K562 (cell line): ENCODE data around the gene SVIP. TPM values are rescaled to one million over a fixed set of nuclear protein-coding genes. Genes with fewer than 3 reads are reported as not detected.

Source experiments
- ATAC-seq: fragments of 200-7000 bp; cut with Tn5 transposase; 3 replicates; pipeline ENCODE4 v1.9.1; 2020; ENCODE audit warnings: moderate library complexity
- BruUV-seq: library from RNA; stranded (reverse); fragments of 400-500 nt; replicated peaks from 2 replicates; lab custom pipeline; 2021; lab: Mats Ljungman, UMichigan
- CTCF ChIA-PET: fragments of 300-600 bp; formaldehyde crosslinking; extraction: SDS; loops from one replicate; lab custom pipeline; 2021; ENCODE audit warnings: low intra/inter-chr PET ratio; lab: Yijun Ruan, JAX
- POLR2A ChIA-PET: fragments of 300-600, 350-650 bp; sonication (Branson Sonifier 250); formaldehyde crosslinking; extraction: SDS; loops from one replicate; lab custom pipeline; 2021; ENCODE audit warnings: antibody characterized with exemption, inconsistent platforms; lab: Yijun Ruan, JAX
- DNase-seq, 4 experiments: peaks; one replicate each; pipeline versions ENCODE4 v3.0.0 to v3.0.0-alpha.2; 2011 to 2018; ENCODE audit warnings: low spot score in 3 of 4, mixed read lengths in 3 of 4; ENCODE audit errors: extremely low read depth in 1 of 4
- FAIRE-seq: peaks from 2 replicates; lab custom pipeline; 2011; peaks lifted over from hg19 to GRCh38; lab: Jason Lieb, UNC
- H2AFZ ChIP-seq: 2 replicates; pipeline ENCODE4 v1.6.0; 2011; ENCODE audit warnings: low read depth, low read length, control low read depth, inconsistent platforms
- H3K27ac ChIP-seq: fragments of 200-600 bp; 3 replicates; pipeline ENCODE4 v1.8.0; 2011; ENCODE audit warnings: low read depth, mild to moderate bottlenecking, control low read depth, inconsistent platforms, low read length, moderate library complexity, mixed read lengths; ENCODE audit errors: extremely low read depth
- H3K27me3 ChIP-seq, 2 experiments: fragments of 300-600 bp in 1 of 2; 2 replicates in 1 of 2; 3 replicates in 1 of 2; pipeline versions ENCODE4 v1.6.0 to v1.8.0; 2011; ENCODE audit warnings: inconsistent platforms in 2 of 2, low read length in 2 of 2, mild to moderate bottlenecking in 1 of 2, mixed read lengths in 1 of 2, moderate library complexity in 1 of 2; ENCODE audit not compliant: control insufficient read depth in 2 of 2, insufficient read depth in 2 of 2
- H3K36me3 ChIP-seq: fragments of 300-600 bp; 3 replicates; pipeline ENCODE4 v1.8.0; 2011; ENCODE audit warnings: mild to moderate bottlenecking, low read length, inconsistent platforms; ENCODE audit not compliant: control insufficient read depth, insufficient read depth
- H3K4me1 ChIP-seq, 2 experiments: fragments of 200-600 bp in 1 of 2; replicated peaks in 1 of 2; 2 replicates in 1 of 2; 3 replicates in 1 of 2; pipeline versions ENCODE4 v1.5.1 to v1.8.0; 2011; ENCODE audit warnings: inconsistent platforms in 2 of 2, low read length in 2 of 2, mild to moderate bottlenecking in 1 of 2, mixed read lengths in 1 of 2, moderate library complexity in 1 of 2; ENCODE audit not compliant: control insufficient read depth in 2 of 2, insufficient read depth in 2 of 2
- H3K4me2 ChIP-seq: 2 replicates; pipeline ENCODE4 v1.6.1; 2011; ENCODE audit warnings: low read length, control low read depth, inconsistent platforms, mixed read lengths; ENCODE audit not compliant: insufficient read depth
- H3K4me3 ChIP-seq: fragments of 200-600 bp; sonication (generic), shearing (Covaris generic); 2 replicates; pipeline ENCODE4 v1.5.1; 2016; ENCODE audit warnings: control low read depth, inconsistent platforms
- H3K79me2 ChIP-seq: fragments of 200-600 bp; 3 replicates; pipeline ENCODE4 v1.8.0; 2011; ENCODE audit warnings: low read length, inconsistent platforms; ENCODE audit not compliant: control insufficient read depth, insufficient read depth
- H3K9ac ChIP-seq, 2 experiments: 2 replicates each; pipeline versions ENCODE4 v1.6.0 to v1.6.1; 2011; ENCODE audit warnings: low read depth in 2 of 2, low read length in 2 of 2, control low read depth in 1 of 2, inconsistent platforms in 1 of 2, mild to moderate bottlenecking in 1 of 2, mixed read lengths in 1 of 2; ENCODE audit not compliant: insufficient read depth in 1 of 2
- H3K9me1 ChIP-seq: one replicate; pipeline ENCODE4 v1.6.0; 2011; ENCODE audit warnings: inconsistent platforms, mild to moderate bottlenecking, low read length, moderate library complexity; ENCODE audit not compliant: control insufficient read depth, insufficient read depth
- H3K9me3 ChIP-seq: replicated peaks from 2 replicates; pipeline ENCODE4 v1.5.1; 2011; ENCODE audit warnings: low read depth, low read length, inconsistent platforms; ENCODE audit not compliant: control insufficient read depth, insufficient read depth
- H4K20me1 ChIP-seq: replicated peaks from 2 replicates; pipeline ENCODE4 v1.6.1; 2011; ENCODE audit warnings: low read length, inconsistent platforms, mixed read lengths; ENCODE audit not compliant: control insufficient read depth, insufficient read depth
- BHLHE40 ChIP-seq: IDR thresholded peaks from 2 replicates; pipeline ENCODE4 v1.6.1; 2011; ENCODE audit warnings: low read length, improper control_type of control experiment
- C11orf30 ChIP-seq: fragments of 450-650 bp; IDR thresholded peaks from 2 replicates; pipeline ENCODE4 v1.6.1; 2016; ENCODE audit warnings: low read depth, mild to moderate bottlenecking
- CBFA2T3 ChIP-seq: fragments of 450-650 bp; IDR thresholded peaks from 2 replicates; pipeline ENCODE4 v1.6.1; 2017
- CHAMP1 ChIP-seq: fragments of 450-650 bp; IDR thresholded peaks from 2 replicates; pipeline ENCODE4 v1.6.1; 2016; ENCODE audit warnings: mild to moderate bottlenecking
- FOS ChIP-seq: IDR thresholded peaks from 3 replicates; pipeline ENCODE4 v1.6.1; 2011; ENCODE audit not compliant: insufficient read length; ENCODE audit errors: extremely low read depth
- GTF2A2 ChIP-seq: IDR thresholded peaks from 2 replicates; pipeline ENCODE4 v1.6.1; 2016; ENCODE audit warnings: mild to moderate bottlenecking, missing genetic modification characterization, missing compliant biosample characterization
- HNRNPK ChIP-seq: fragments of 200-400 bp; formaldehyde crosslinking; IDR thresholded peaks from one replicate; pipeline ENCODE4 v1.6.1; 2018; ENCODE audit warnings: mild to moderate bottlenecking, low read depth, low read length; ENCODE audit not compliant: poor library complexity, severe bottlenecking
- KAT2B ChIP-seq: IDR thresholded peaks from one replicate; pipeline ENCODE4 v1.6.1; 2012; ENCODE audit warnings: low read depth, mild to moderate bottlenecking, control low read depth, inconsistent platforms, low read length, moderate library complexity
- MAFK ChIP-seq: IDR thresholded peaks from 2 replicates; pipeline ENCODE4 v1.6.1; 2011; ENCODE audit warnings: low read length, improper control_type of control experiment
- MCM3 ChIP-seq: fragments of 450-650 bp; IDR thresholded peaks from 2 replicates; pipeline ENCODE4 v1.6.1; 2016
- MEIS2 ChIP-seq: fragments of 450-650 bp; IDR thresholded peaks from 2 replicates; pipeline ENCODE4 v1.6.1; 2014; ENCODE audit warnings: mild to moderate bottlenecking; ENCODE audit not compliant: partially characterized antibody
- MYC ChIP-seq, 2 experiments: fragments of 250-450 bp in 1 of 2; sonication (Bioruptor Pico) in 1 of 2; IDR thresholded peaks; 2 replicates each; pipeline versions ENCODE4 v1.5.1 to v1.6.1; 2012 to 2021; ENCODE audit warnings: low read depth in 2 of 2, borderline replicate concordance in 1 of 2, improper control_type of control experiment in 1 of 2, low read length in 1 of 2, mild to moderate bottlenecking in 1 of 2, moderate library complexity in 1 of 2
- NCOA1 ChIP-seq: fragments of 450-650 bp; IDR thresholded peaks from 2 replicates; pipeline ENCODE4 v1.6.1; 2016; ENCODE audit warnings: low read depth
- NFIC ChIP-seq: fragments of 450-650 bp; IDR thresholded peaks from 2 replicates; pipeline ENCODE4 v1.6.1; 2017; ENCODE audit warnings: mild to moderate bottlenecking, inconsistent platforms
- SMAD1 ChIP-seq: fragments of 150-350 bp; IDR thresholded peaks from 2 replicates; pipeline ENCODE4 v1.6.1; 2014; ENCODE audit warnings: low read length, low read depth; ENCODE audit not compliant: partially characterized antibody
- SMAD3 ChIP-seq: fragments of 450-650 bp; formaldehyde crosslinking; conservative IDR thresholded peaks from 2 replicates; pipeline ENCODE4 v1.4.0; 2020; ENCODE audit warnings: mild to moderate bottlenecking
- TCF3 ChIP-seq: sonication (generic); formaldehyde crosslinking; IDR thresholded peaks from 2 replicates; pipeline ENCODE4 v1.4.0; 2020; ENCODE audit warnings: mild to moderate bottlenecking, missing genetic modification reagents
- TOE1 ChIP-seq, 2 experiments: fragments of 450-650 bp in 1 of 2; sonication (generic) in 1 of 2; formaldehyde crosslinking in 1 of 2; IDR thresholded peaks; 2 replicates each; pipeline versions ENCODE4 v1.7.1 to v1.8.0; 2016 to 2022; ENCODE audit warnings: borderline replicate concordance in 2 of 2, mild to moderate bottlenecking in 2 of 2, antibody characterized with exemption in 1 of 2, inconsistent platforms in 1 of 2, low read depth in 1 of 2, missing genetic modification reagents in 1 of 2, moderate library complexity in 1 of 2
- ZFX ChIP-seq: sonication (generic); formaldehyde crosslinking; IDR thresholded peaks from 2 replicates; pipeline ENCODE4 v1.8.0; 2022; ENCODE audit warnings: mild to moderate bottlenecking, missing genetic modification reagents, moderate library complexity
- ZNF780A ChIP-seq: fragments of 250-450 bp; sonication (Bioruptor Pico); IDR thresholded peaks from 2 replicates; pipeline ENCODE4 v1.5.0; 2021; ENCODE audit warnings: mild to moderate bottlenecking
- WGBS: fragments of 100-300 bp; shearing (Covaris generic); methylation state at CpG from one replicate; pipeline ENCODE4 v1.1.6; 2016; ENCODE audit warnings: low coverage, mixed read lengths; ENCODE audit not compliant: insufficient coverage; ENCODE audit errors: missing lambda C conversion rate; 5-methylcytosine and 5-hydroxymethylcytosine counted together
- in situ Hi-C: fragments of 300-500 bp; cut with MboI; formaldehyde crosslinking; loops from 4 replicates; pipeline ENCODE4 v1.15.0; 2018; ENCODE audit warnings: inconsistent platforms, mixed read lengths
- intact Hi-C: fragments of 100-400 bp; cut with micrococcal nuclease; formaldehyde crosslinking; loops from 2 replicates; pipeline ENCODE4 v1.14.2; 2022
- polyA plus RNA-seq, 8 experiments: library from polyadenylated mRNA; depleted of rRNA in 4 of 8; stranded (reverse) in 5 of 8; unstranded in 3 of 8; fragments of >200 nt; fragmentation: Nextera tagmentation in 2 of 8; fragmentation: Illumina TruSeq in 1 of 8; extraction: Ambion mirVana in 2 of 8; extraction: Trizol in 1 of 8; gene quantifications; 2 replicates each; pipeline versions ENCODE4 v1.2.1 to v1.2.3, GENCODE V29; 2011 to 2014; ENCODE audit warnings: inconsistent platforms in 1 of 8, missing spikeins in 1 of 8
- total RNA-seq, 7 experiments: library from RNA; depleted of rRNA in 6 of 7; stranded (reverse); fragments of >200 nt in 6 of 7; fragmentation: Illumina TruSeq in 2 of 7; extraction: Trizol in 2 of 7; gene quantifications; 2 replicates each; pipeline versions ENCODE4 v1.2.1 to v1.2.3, GENCODE V29; 2011 to 2021; ENCODE audit warnings: low replicate concordance in 1 of 7
- TF ChIP-seq, protein P1 (sequence below): IDR thresholded peaks from 3 replicates; pipeline ENCODE4 v1.6.1; 2011; ENCODE audit warnings: borderline replicate concordance, mild to moderate bottlenecking; ENCODE audit not compliant: insufficient read length, insufficient read depth

The SVIP gene
- total and polyA plus RNA-seq, 9 of the 15 experiments (the other 6 are each of a cell fraction or from before 2014, with no cell fraction given), result 17.9 to 62.5 (median 47.5) TPM

GRCh38 chr11:22795914-22796313 lies 33.7 kb downstream of the SVIP start (continued):
- no peak for TF ChIP-seq NCOA1
- peak; percentile 45 for TF ChIP-seq FOS
- TF ChIP-seq NFIC, result no peak
- TF ChIP-seq MEIS2, result peak; percentile 71
- no peak for TF ChIP-seq ZFX
- TF ChIP-seq TOE1 (IDR thresholded peaks at IDR 0.05; ENCODE audit: borderline replicate concordance), result no peak
- no peak for TF ChIP-seq TOE1 (CRISPR knock-in tag; IDR thresholded peaks at IDR 0.05; ENCODE audit: borderline replicate concordance, low read depth)
- peak; percentile 86 for TF ChIP-seq CBFA2T3
- TF ChIP-seq KAT2B, result no peak
- TF ChIP-seq TCF3 (CRISPR knock-in tag), result peak; percentile 69
- TF ChIP-seq SMAD1, result no peak

GRCh38 chr11:22792497-22792896 lies 37.1 kb downstream of the SVIP start:
- CTCF ChIA-PET, result no interaction called here
- H2AFZ ChIP-seq, result peak overlapping the region; percentile 49
- no TSS peak for BruUV-seq
- WGBS, result 2% methylated on average over 3 of the region's 3 CpGs
- DNase-seq, result peak; percentile 21 to 79 (median 38)
- in situ Hi-C loops, result no loop called here
- no peaks in the 10 kb centered on the region for H3K9me1 ChIP-seq
- no peaks in the 10 kb centered on the region for H3K9me3 ChIP-seq
- H3K4me3 ChIP-seq, result no peak overlapping the region
- no peaks in the 10 kb centered on the region for H4K20me1 ChIP-seq
- no peaks in the 10 kb centered on the region for H3K27me3 ChIP-seq
- no peaks in the 10 kb centered on the region for H3K79me2 ChIP-seq
- no peak overlapping the region for H3K4me2 ChIP-seq
- no peaks in the 10 kb centered on the region for H3K36me3 ChIP-seq
- no peak overlapping the region for H3K9ac ChIP-seq
- peak overlapping the region; percentile 57; the same call in 2 of the 3 replicates for H3K27ac ChIP-seq
- intact Hi-C loops, result loop anchor here (2.0 kb wide), 1 partner anchor 36 kb away; the partner anchor contains the start of gene SVIP
- H3K4me1 ChIP-seq, result peaks cover 3 to 34% of the 10 kb centered on the region in 2 experiments; a peak in 3 of 5 replicates
- peak; percentile 91 for ATAC-seq
- POLR2A ChIA-PET, result no interaction called here
- FAIRE-seq, result peak; percentile 88
- TF ChIP-seq MYC (IDR thresholded peaks at IDR 0.05; ENCODE audit: low read depth, low read length), result no peak
- TF ChIP-seq MYC (CRISPR knock-in tag; IDR thresholded peaks at IDR 0.05; ENCODE audit: borderline replicate concordance, low read depth), result no peak
- no peak for TF ChIP-seq GTF2A2 (tag)
- TF ChIP-seq FOS, result no peak
- TF ChIP-seq CHAMP1, result 0 out of 2 replicates have a peak, but pooled peaks have one; percentile 53
- peak; percentile 38; the same call in 1 of the 2 replicates for TF ChIP-seq BHLHE40
- peak; percentile 40; the same call in 1 of the 2 replicates for TF ChIP-seq MAFK
- TF ChIP-seq HNRNPK, result no peak
- peak; percentile 20; the same call in 1 of the 2 replicates for TF ChIP-seq C11orf30
- TF ChIP-seq MCM3, result no peak
- TF ChIP-seq ZNF780A (CRISPR knock-in tag), result no peak
- TF ChIP-seq SMAD3 (CRISPR knock-in tag), result no peak
- TF ChIP-seq, protein P1, sequence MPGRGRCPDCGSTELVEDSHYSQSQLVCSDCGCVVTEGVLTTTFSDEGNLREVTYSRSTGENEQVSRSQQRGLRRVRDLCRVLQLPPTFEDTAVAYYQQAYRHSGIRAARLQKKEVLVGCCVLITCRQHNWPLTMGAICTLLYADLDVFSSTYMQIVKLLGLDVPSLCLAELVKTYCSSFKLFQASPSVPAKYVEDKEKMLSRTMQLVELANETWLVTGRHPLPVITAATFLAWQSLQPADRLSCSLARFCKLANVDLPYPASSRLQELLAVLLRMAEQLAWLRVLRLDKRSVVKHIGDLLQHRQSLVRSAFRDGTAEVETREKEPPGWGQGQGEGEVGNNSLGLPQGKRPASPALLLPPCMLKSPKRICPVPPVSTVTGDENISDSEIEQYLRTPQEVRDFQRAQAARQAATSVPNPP, result no peak
